BJ (cell line): ENCODE results near the gene OR7A17. TPM values are rescaled to one million over a fixed set of nuclear protein-coding genes. Genes with fewer than 3 reads are reported as not detected.

Experiments used
- CTCF ChIA-PET: fragments of 350-600 bp; formaldehyde crosslinking; extraction: SDS; loops from one replicate; lab custom pipeline; 2021; ENCODE audit warnings: antibody characterized with exemption, inconsistent platforms; lab: Yijun Ruan, JAX
- POLR2A ChIA-PET: fragments of 300-600 bp; sonication (Branson Sonifier 250); formaldehyde crosslinking; extraction: SDS; loops from one replicate; lab custom pipeline; 2021; ENCODE audit warnings: antibody characterized with exemption; lab: Charles Lee
- DNase-seq: peaks from one replicate; pipeline ENCODE4 v3.0.0-alpha.2; 2011; ENCODE audit warnings: low read depth
- H3K27me3 ChIP-seq: 2 replicates; pipeline ENCODE4 v1.6.0; 2011; ENCODE audit warnings: low read length; ENCODE audit not compliant: control insufficient read depth, insufficient read depth
- H3K36me3 ChIP-seq: 2 replicates; pipeline ENCODE4 v1.5.1; 2011; ENCODE audit warnings: low read length; ENCODE audit not compliant: control insufficient read depth, insufficient read depth
- H3K4me3 ChIP-seq: 2 replicates; pipeline ENCODE4 v1.5.1; 2011; ENCODE audit warnings: low read depth, mild to moderate bottlenecking, control low read depth, low read length
- polyA minus RNA-seq: library from RNA; depleted of rRNA, polyadenylated mRNA; stranded (reverse); fragments of >200 nt; gene quantifications from 2 replicates; pipeline ENCODE4 v1.2.3, GENCODE V29; 2011; rRNA and poly(A)+ RNA removed
- polyA plus RNA-seq: library from polyadenylated mRNA; depleted of rRNA; stranded (reverse); fragments of >200 nt; gene quantifications from 2 replicates; pipeline ENCODE4 v1.2.3, GENCODE V29; 2011; rRNA removed
- TF ChIP-seq, protein P1 (sequence below): IDR thresholded peaks from 2 replicates; pipeline ENCODE4 v1.5.1; 2011; ENCODE audit warnings: low read depth, mild to moderate bottlenecking, control low read depth, inconsistent platforms, low read length, moderate library complexity; ENCODE audit not compliant: insufficient read depth

Gene OR7A17
- not detected in 2 replicates for polyA plus RNA-seq
- not detected in 2 replicates for polyA minus RNA-seq

DNA sequence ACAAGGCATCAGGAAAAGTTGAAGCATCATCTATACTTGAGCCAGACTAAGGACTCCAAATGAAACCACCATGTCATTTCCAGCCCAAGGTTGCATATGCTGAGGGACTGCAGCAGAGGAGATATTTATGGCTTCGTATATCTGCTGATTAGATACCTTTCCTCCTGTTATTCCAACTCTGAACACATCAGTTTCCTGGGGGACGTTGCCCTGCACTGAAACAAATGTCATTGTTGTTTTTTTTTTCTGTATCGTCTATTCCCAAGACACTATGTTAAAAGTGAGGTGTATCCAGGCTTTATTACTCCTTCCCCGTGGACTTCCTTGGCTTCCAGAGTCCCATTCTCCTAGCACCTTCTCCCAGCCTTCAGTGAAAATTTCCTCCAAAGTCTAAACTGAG lies at the start of gene OR7A17:
Gene OR7A17, minus strand, starts transcription at position 101 of the 400 bp plus-strand sequence. CDS start 4,777 bp downstream, outside the sequence.
- DNase-seq = no peak
- TF ChIP-seq, protein P1, sequence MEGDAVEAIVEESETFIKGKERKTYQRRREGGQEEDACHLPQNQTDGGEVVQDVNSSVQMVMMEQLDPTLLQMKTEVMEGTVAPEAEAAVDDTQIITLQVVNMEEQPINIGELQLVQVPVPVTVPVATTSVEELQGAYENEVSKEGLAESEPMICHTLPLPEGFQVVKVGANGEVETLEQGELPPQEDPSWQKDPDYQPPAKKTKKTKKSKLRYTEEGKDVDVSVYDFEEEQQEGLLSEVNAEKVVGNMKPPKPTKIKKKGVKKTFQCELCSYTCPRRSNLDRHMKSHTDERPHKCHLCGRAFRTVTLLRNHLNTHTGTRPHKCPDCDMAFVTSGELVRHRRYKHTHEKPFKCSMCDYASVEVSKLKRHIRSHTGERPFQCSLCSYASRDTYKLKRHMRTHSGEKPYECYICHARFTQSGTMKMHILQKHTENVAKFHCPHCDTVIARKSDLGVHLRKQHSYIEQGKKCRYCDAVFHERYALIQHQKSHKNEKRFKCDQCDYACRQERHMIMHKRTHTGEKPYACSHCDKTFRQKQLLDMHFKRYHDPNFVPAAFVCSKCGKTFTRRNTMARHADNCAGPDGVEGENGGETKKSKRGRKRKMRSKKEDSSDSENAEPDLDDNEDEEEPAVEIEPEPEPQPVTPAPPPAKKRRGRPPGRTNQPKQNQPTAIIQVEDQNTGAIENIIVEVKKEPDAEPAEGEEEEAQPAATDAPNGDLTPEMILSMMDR = no peak
- POLR2A ChIA-PET = no interaction called here
- Histone ChIP-seq H3K4me3 (no peak within 1 kb of the TSS), H3K36me3 (no peaks in the 10 kb centered on the region), H3K27me3 (peaks cover 5% of the 10 kb centered on the region; the same call in 1 of the 2 replicates)
- CTCF ChIA-PET = interaction anchor here (1.1 kb wide), 1 partner anchor 100 kb away, joined by 4 read pairs; no protein-coding TSS in a partner anchor

DNA sequence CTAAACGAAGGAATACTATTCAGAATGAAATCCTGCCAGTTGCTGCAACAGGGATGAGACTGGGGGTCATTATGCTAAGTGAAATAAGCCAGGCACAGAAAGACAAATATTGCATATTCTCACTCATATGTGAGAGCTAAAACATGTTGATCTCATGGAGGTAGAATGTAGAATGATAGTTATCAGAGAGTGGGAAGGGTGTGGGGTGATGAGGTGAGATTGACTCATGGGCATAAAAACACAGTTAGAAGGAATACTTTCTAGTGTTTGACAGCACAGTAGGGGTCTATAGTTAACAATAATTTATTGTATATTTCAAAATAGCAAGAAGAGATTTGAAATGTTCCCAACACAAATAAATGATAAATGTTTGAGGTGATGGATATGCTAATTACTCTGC lies 47.6 kb upstream of the OR7A17 start:
- TF ChIP-seq, protein P1 = no peak
- POLR2A ChIA-PET = no interaction called here

DNA sequence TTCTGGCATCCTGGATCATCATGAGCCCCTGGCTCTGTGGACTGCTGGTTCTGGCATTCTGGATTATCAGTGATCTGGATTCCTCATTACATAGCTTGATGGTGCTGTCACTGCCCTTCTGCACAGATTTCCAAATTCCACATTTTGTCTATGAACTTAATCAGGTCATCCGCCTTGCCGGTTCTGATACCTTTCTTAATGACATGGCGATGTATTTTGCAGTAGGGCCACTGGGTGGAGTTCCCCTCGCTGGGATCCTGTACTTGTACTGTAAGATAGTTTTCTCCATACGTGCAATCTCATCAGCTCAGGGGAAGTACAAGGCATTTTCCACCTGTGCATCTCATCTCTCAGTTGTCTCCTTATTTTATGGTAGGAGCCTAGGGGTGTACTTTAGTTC lies 30.9 kb upstream of the OR7A17 start:
- no peaks in the 10 kb centered on the region for H3K27me3 ChIP-seq
- TF ChIP-seq, protein P1 = no peak
- DNase-seq = no peak
- H3K36me3 ChIP-seq = no peaks in the 10 kb centered on the region
- CTCF ChIA-PET = interaction anchor here (1.0 kb wide), 1 partner anchor 27 kb away, joined by 3 read pairs; no protein-coding TSS in a partner anchor
- POLR2A ChIA-PET = no interaction called here
- no peak overlapping the region for H3K4me3 ChIP-seq

More for the DNA sequence above, 47.6 kb upstream of the OR7A17 start:
- Histone ChIP-seq H3K4me3 (no peak overlapping the region), H3K27me3 (no peaks in the 10 kb centered on the region), H3K36me3 (no peaks in the 10 kb centered on the region)
- DNase-seq = no peak
- CTCF ChIA-PET = no interaction called here

GRCh38 chr19:14915116-14915515 lies 29.2 kb upstream of the OR7A17 start:
- CTCF ChIA-PET = no interaction called here
- H3K4me3 ChIP-seq = no peak overlapping the region
- DNase-seq = no peak
- H3K36me3 ChIP-seq = no peaks in the 10 kb centered on the region
- POLR2A ChIA-PET = no interaction called here
- TF ChIP-seq, protein P1 = no peak
- H3K27me3 ChIP-seq = no peaks in the 10 kb centered on the region

- CTCF ChIA-PET = no interaction called here
- Histone ChIP-seq H3K27me3 (no peaks in the 10 kb centered on the region), H3K36me3 (no peaks in the 10 kb centered on the region), H3K4me3 (no peak overlapping the region)
- POLR2A ChIA-PET = no interaction called here
- TF ChIP-seq, protein P1 = no peak
- no peak for DNase-seq
These were observed 20.8 kb upstream of the OR7A17 start for GRCh38 chr19:14906711-14907110.
